MCF 10A (cell line): ENCODE measurements around the gene DGCR6L. TPM values are rescaled to one million over a fixed set of nuclear protein-coding genes. Genes with fewer than 3 reads are reported as not detected.

Source experiments
- BruUV-seq: library from RNA; stranded (reverse); fragments of 400-500 nt; replicated peaks from 2 replicates; lab custom pipeline; 2021; lab: Mats Ljungman, UMichigan
- CTCF ChIA-PET: fragments of 300-600 bp; sonication (Branson Sonifier 250); formaldehyde crosslinking; extraction: SDS; loops from one replicate; lab custom pipeline; 2021; ENCODE audit warnings: antibody characterized with exemption, inconsistent platforms; lab: Yijun Ruan, JAX
- POLR2A ChIA-PET: fragments of 300-600, 350-650 bp; sonication (Branson Sonifier 250); formaldehyde crosslinking; extraction: SDS; loops from one replicate; lab custom pipeline; 2020; ENCODE audit warnings: antibody characterized with exemption, inconsistent platforms; lab: Yijun Ruan, JAX
- DNase-seq: peaks from one replicate; pipeline ENCODE4 v3.0.0-alpha.2; 2018; ENCODE audit not compliant: unreplicated experiment
- H3K27ac Mint-ChIP-seq: one replicate; pipeline ENCODE4 v1.8.0; 2022; ENCODE audit warnings: mild to moderate bottlenecking, low read depth, mixed read lengths; ENCODE audit not compliant: unreplicated experiment
- H3K27me3 Mint-ChIP-seq: one replicate; pipeline ENCODE4 v1.8.0; 2022; ENCODE audit warnings: mixed read lengths; ENCODE audit not compliant: insufficient read depth, unreplicated experiment
- H3K36me3 Mint-ChIP-seq: one replicate; pipeline ENCODE4 v1.8.0; 2022; ENCODE audit warnings: mild to moderate bottlenecking, moderate library complexity, mixed read lengths; ENCODE audit not compliant: insufficient read depth, unreplicated experiment
- H3K4me1 Mint-ChIP-seq: one replicate; pipeline ENCODE4 v1.8.0; 2022; ENCODE audit warnings: mixed read lengths; ENCODE audit not compliant: insufficient read depth, unreplicated experiment
- H3K4me3 Mint-ChIP-seq: one replicate; pipeline ENCODE4 v1.8.0; 2022; ENCODE audit warnings: mild to moderate bottlenecking, moderate library complexity, mixed read lengths; ENCODE audit not compliant: unreplicated experiment
- H3K9me3 Mint-ChIP-seq: one replicate; pipeline ENCODE4 v1.8.0; 2022; ENCODE audit warnings: mixed read lengths; ENCODE audit not compliant: unreplicated experiment
- intact Hi-C: fragments of 100-400 bp; cut with micrococcal nuclease; formaldehyde crosslinking; loops from 2 replicates; pipeline ENCODE4 v1.14.1; 2022
- total RNA-seq: library from RNA; stranded (reverse); gene quantifications from 2 replicates; pipeline ENCODE4 v1.2.3, GENCODE V29; 2022
- TF ChIP-seq, protein P1 (sequence below): fragments of 200-600 bp; IDR thresholded peaks from one replicate; pipeline ENCODE4 v1.8.0; 2022; ENCODE audit warnings: antibody characterized with exemption, mild to moderate bottlenecking; ENCODE audit not compliant: unreplicated experiment

The DGCR6L gene
- total RNA-seq, 1 experiment from 2014 or later: 36.4 TPM

DNA sequence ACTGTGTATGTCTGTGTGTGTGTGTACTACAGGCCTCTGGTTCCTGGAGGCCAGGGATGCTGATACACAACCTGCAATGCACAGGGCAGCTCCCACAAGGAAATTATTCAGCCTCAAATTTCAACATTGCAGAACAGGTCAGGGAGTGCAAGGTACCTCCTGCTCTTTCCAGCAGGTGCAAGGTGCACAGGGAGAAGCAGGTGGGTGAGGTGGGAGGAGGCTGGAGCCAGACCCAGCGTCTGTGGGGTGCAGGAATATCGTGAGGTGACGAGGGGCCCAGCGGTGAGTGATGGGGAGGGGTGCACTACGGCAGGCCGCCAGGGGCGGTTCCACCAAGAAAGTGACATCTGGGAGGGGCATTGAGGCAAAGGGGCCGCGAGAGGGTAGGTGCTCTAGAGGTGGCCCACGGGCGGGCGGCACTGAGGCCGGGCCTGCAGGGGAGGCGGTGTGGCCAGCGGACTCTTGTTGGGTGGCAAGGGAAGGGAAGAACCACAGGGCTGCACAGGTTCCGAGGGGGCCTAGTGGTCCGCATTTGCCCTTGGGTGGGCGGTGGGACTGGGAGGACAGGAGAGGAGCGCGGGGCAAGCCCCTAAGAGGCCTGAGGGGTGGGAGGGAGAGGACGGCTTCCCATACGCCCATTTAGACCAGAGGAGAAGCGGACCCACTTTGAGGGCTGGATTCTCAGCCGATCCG lies 21.6 kb downstream of the DGCR6L start:
- Mint-ChIP-seq H3K4me1 (peaks cover 5% of the 10 kb centered on the region), H3K27me3 (peaks cover 27% of the 10 kb centered on the region), H3K4me3 (peak overlapping the region; percentile 76), H3K36me3 (peaks cover 7% of the 10 kb centered on the region), H3K27ac (no peak overlapping the region), H3K9me3 (no peaks in the 10 kb centered on the region)
- POLR2A ChIA-PET: no interaction called here
- intact Hi-C loops: no loop called here
- BruUV-seq: no TSS peak
- CTCF ChIA-PET: no interaction called here
- DNase-seq: no peak
- TF ChIP-seq, protein P1, sequence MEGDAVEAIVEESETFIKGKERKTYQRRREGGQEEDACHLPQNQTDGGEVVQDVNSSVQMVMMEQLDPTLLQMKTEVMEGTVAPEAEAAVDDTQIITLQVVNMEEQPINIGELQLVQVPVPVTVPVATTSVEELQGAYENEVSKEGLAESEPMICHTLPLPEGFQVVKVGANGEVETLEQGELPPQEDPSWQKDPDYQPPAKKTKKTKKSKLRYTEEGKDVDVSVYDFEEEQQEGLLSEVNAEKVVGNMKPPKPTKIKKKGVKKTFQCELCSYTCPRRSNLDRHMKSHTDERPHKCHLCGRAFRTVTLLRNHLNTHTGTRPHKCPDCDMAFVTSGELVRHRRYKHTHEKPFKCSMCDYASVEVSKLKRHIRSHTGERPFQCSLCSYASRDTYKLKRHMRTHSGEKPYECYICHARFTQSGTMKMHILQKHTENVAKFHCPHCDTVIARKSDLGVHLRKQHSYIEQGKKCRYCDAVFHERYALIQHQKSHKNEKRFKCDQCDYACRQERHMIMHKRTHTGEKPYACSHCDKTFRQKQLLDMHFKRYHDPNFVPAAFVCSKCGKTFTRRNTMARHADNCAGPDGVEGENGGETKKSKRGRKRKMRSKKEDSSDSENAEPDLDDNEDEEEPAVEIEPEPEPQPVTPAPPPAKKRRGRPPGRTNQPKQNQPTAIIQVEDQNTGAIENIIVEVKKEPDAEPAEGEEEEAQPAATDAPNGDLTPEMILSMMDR: no peak

DNA sequence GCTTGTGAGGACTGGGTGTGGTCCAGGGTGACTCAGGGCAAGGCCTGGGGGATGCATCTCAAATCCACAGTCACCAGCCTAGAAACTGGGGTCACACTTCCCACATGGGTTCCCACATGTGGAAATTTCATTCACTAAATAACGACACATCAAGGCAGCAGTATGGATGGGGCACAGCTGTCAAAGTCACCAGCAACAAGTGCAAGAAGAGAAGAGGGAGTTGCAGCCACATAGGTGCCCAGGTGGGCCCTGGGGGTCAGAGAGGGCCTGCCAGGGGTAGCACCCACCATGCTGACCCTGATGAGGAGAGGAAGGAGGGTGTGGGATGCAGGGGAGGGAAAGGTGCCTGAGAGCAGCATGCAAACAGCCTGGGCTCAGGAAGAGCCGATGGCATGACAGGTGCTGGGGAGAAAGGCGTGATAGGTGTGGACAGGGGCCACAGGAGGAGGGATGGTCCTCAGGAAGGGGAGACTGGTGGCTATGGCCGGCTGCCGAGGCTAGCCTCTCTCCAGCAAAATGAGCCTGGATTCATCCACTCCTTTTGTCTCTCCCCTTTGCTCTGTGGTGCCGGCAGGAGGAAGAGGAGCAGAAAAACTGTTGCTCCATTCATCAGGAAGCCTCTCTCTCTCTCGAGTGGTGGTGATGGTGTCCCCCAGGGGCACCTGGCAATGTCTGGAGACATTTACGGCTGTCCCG lies 22.3 kb downstream of the DGCR6L start:
- intact Hi-C loops: no loop called here
- Mint-ChIP-seq H3K4me3 (peak overlapping the region; percentile 76), H3K36me3 (peaks cover 7% of the 10 kb centered on the region), H3K9me3 (no peaks in the 10 kb centered on the region), H3K4me1 (peaks cover 5% of the 10 kb centered on the region), H3K27ac (no peak overlapping the region), H3K27me3 (peaks cover 27% of the 10 kb centered on the region)
- DNase-seq: no peak
- CTCF ChIA-PET: interaction anchor here (1.0 kb wide), 1 partner anchor 12 kb away, joined by 3 read pairs; no protein-coding TSS in a partner anchor
- TF ChIP-seq, protein P1: no peak
- BruUV-seq: no TSS peak
- POLR2A ChIA-PET: no interaction called here

DNA sequence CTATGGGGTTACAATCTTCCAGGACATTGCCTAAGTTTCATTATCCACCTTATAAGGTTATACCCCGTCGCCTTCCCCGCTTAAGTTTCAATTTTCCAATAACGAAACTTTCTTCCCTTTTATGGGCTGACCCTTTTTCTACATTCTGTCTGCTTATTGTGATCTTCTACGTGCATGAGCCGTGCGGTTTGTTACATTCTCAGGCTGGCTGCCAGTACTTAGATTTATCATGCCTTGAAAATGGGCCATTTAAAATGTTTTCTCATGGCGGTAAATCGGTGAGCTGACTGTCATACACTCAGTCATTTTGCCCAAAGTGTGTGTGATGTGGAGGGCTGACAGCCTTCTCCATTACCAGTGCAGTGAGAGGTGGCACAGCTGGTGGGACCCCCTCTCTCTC lies 23.3 kb downstream of the DGCR6L start:
- Mint-ChIP-seq H3K27ac (no peak overlapping the region), H3K4me1 (peaks cover 5% of the 10 kb centered on the region), H3K4me3 (no peak overlapping the region), H3K9me3 (no peaks in the 10 kb centered on the region), H3K36me3 (peaks cover 7% of the 10 kb centered on the region), H3K27me3 (peaks cover 27% of the 10 kb centered on the region)
- ChIA-PET POLR2A (no interaction called here), CTCF (no interaction called here)
- BruUV-seq: no TSS peak
- intact Hi-C loops: no loop called here
- no peak for DNase-seq
- TF ChIP-seq, protein P1: no peak

DNA sequence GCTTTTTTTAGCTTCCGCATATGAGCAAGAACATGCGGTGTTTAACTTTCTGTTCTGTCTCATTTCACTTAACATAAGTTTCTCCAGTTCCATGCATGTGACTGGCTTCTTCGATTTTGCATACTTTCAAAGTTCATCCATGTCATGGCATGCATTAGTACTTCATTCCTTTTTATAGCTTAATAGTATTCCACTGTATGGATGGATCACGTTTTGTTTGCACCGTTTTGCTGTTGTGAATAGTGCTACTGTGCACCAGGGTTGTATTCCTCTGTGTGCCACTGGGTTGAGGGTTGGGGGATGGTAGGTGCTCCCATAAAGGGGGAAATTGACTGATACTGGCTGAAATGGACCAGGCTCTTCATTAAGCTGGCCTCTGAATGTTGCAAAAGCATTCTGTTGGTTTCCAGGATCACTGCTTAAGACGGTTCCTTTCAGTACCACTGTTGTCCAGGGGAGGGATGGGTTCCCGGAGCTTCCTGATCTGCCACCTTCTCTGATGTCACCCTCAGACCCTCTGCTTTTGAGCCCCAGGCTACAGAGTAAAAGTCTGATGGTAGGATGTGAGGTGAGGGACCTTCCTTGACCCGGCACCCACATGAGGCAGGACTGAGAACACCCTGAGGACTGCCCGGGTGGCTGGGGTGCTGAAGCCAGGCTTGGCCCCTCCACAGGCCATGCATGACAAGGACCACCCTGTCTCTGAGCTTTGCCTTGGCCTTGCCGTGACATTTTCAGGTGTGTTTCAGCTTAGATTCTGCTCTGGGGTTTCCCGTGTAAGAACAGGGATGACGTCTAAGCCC lies 24.4 kb downstream of the DGCR6L start:
- Mint-ChIP-seq H3K36me3 (peaks cover 7% of the 10 kb centered on the region), H3K4me3 (no peak overlapping the region), H3K9me3 (no peaks in the 10 kb centered on the region), H3K27me3 (peaks cover 17% of the 10 kb centered on the region), H3K4me1 (no peaks in the 10 kb centered on the region), H3K27ac (no peak overlapping the region)
- ChIA-PET POLR2A (interaction anchor here (0.6 kb wide), 1 partner anchor 104 kb away, joined by 4 read pairs; no protein-coding TSS in a partner anchor), CTCF (interaction anchor here (1.1 kb wide), 1 partner anchor 139 kb away, joined by 3 read pairs; no protein-coding TSS in a partner anchor)
- no peak for DNase-seq
- intact Hi-C loops: no loop called here
- BruUV-seq: no TSS peak
- TF ChIP-seq, protein P1: no peak
